Hepatocyte (in vitro differentiated cells): Measurements from ENCODE around the gene INCENP.

Experiments used
- CTCF ChIP-seq: fragments of 200-600 bp; sonication (generic); IDR thresholded peaks from 2 replicates; pipeline ENCODE4 v1.5.1; 2016; ENCODE audit warnings: antibody characterized with exemption, mild to moderate bottlenecking; ENCODE audit not compliant: poor library complexity
- EZH2 ChIP-seq: fragments of 200-600 bp; sonication (generic); IDR thresholded peaks from 2 replicates; pipeline ENCODE4 v1.6.1; 2016; ENCODE audit warnings: antibody characterized with exemption, mild to moderate bottlenecking, borderline replicate concordance
- EZH2phosphoT487 ChIP-seq: fragments of 200-600 bp; sonication (generic); IDR thresholded peaks from one replicate; pipeline ENCODE4 v1.6.1; 2018; ENCODE audit warnings: antibody characterized with exemption, mild to moderate bottlenecking, low read depth, moderate library complexity; ENCODE audit not compliant: unreplicated experiment, severe bottlenecking

- TF ChIP-seq EZH2 (no peak), CTCF (no peak), EZH2phosphoT487 (no peak)
Measured at GRCh38 chr11:62144641-62145255, 20.9 kb downstream of the INCENP start.
